ENCODE measurements around the gene PCCA. TPM values are rescaled to one million over a fixed set of nuclear protein-coding genes. Genes with fewer than 3 reads are reported as not detected.
A peak's percentile ranks its signal among the peaks of the same experiment; 100 is the strongest.
"Not testable (repeated sequence)": the region's sequence is repeated elsewhere in the genome, so short reads cannot be mapped to it uniquely, and the experiment has no call there.

The PCCA gene
- total RNA-seq, 1 experiment from 2014 or later = 10.0 TPM

- no peak for DNase-seq (ENCODE audit: low spot score)
These were observed 453.3 kb downstream of the PCCA start for GRCh38 chr13:100541897-100542825.

- peak; percentile 58 for DNase-seq (ENCODE audit: low spot score)
These were observed 453.9 kb downstream of the PCCA start for GRCh38 chr13:100542826-100543156.

- no peak for DNase-seq (ENCODE audit: low spot score)
These were observed 455.1 kb downstream of the PCCA start for GRCh38 chr13:100543872-100544602.

GRCh38 chr13:100544866-100545683, 456.2 kb downstream of the PCCA start:
- DNase-seq (ENCODE audit: low spot score) = no peak

GRCh38 chr13:100545684-100546061, 456.8 kb downstream of the PCCA start:
- DNase-seq (ENCODE audit: low spot score) = no peak

- DNase-seq (ENCODE audit: low spot score) = no peak
These were observed 458.0 kb downstream of the PCCA start for GRCh38 chr13:100546713-100547405.

GRCh38 chr13:100547791-100548201, 458.9 kb downstream of the PCCA start:
- no peak for DNase-seq (ENCODE audit: low spot score)

- DNase-seq (ENCODE audit: low spot score) = no peak
These were observed 460.4 kb downstream of the PCCA start for GRCh38 chr13:100549316-100549715.

GRCh38 chr13:100552755-100553154, 463.9 kb downstream of the PCCA start:
- no peak for DNase-seq (ENCODE audit: low spot score)

GRCh38 chr13:100559886-100560285, 471.0 kb downstream of the PCCA start:
- DNase-seq (ENCODE audit: low spot score) = no peak

GRCh38 chr13:100560498-100561157, 471.7 kb downstream of the PCCA start:
- no peak for DNase-seq (ENCODE audit: low spot score)

GRCh38 chr13:100561158-100561499, 472.2 kb downstream of the PCCA start:
- DNase-seq (ENCODE audit: low spot score) = no peak

GRCh38 chr13:100561599-100562204, 472.8 kb downstream of the PCCA start:
- DNase-seq (ENCODE audit: low spot score) = no peak

GRCh38 chr13:100563779-100564178, 474.9 kb downstream of the PCCA start:
- DNase-seq (ENCODE audit: low spot score) = no peak

- no peak for DNase-seq (ENCODE audit: low spot score)
These were observed 475.7 kb downstream of the PCCA start for GRCh38 chr13:100564444-100565223.

GRCh38 chr13:100565286-100565685, 476.4 kb downstream of the PCCA start:
- DNase-seq (ENCODE audit: low spot score) = no peak

GRCh38 chr13:100566543-100566942, 477.6 kb downstream of the PCCA start:
- DNase-seq (ENCODE audit: low spot score) = no peak

GRCh38 chr13:100573121-100573520, 484.2 kb downstream of the PCCA start:
- DNase-seq (ENCODE audit: low spot score) = peak; percentile 92

GRCh38 chr13:100577239-100577638, 488.3 kb downstream of the PCCA start:
- DNase-seq (ENCODE audit: low spot score) = not testable (repeated sequence)
